CD14-positive monocyte (primary cell): ENCODE data around the gene MAP2K5. TPM values are rescaled to one million over a fixed set of nuclear protein-coding genes. Genes with fewer than 3 reads are reported as not detected.

Experiments used
- DNase-seq, 3 donors: peaks; one replicate each; pipeline ENCODE4 v3.0.0-alpha.2; 2011 to 2022
- H2AFZ ChIP-seq: 2 replicates; pipeline ENCODE4 v1.6.0; 2012; ENCODE audit warnings: mild to moderate bottlenecking, low read depth, low read length, inconsistent platforms; ENCODE audit not compliant: insufficient read depth, poor library complexity, severe bottlenecking
- H3K27ac ChIP-seq, 2 donors: 1 replicate in 1 of 2; 2 replicates in 1 of 2; pipeline ENCODE4 v1.5.1; 2012 to 2013; ENCODE audit warnings: low read length in 2 of 2, control low read depth in 1 of 2, inconsistent platforms in 1 of 2, low read depth in 1 of 2, mild to moderate bottlenecking in 1 of 2
- H3K27me3 ChIP-seq, 2 donors: one replicate each; pipeline versions ENCODE4 v1.6.0 to v1.6.1; 2011 to 2013; ENCODE audit warnings: low read length in 2 of 2; ENCODE audit not compliant: control insufficient read depth in 2 of 2, insufficient read depth in 2 of 2
- H3K36me3 ChIP-seq, 2 donors: replicated peaks in 1 of 2; 1 replicate in 1 of 2; 2 replicates in 1 of 2; pipeline versions ENCODE4 v1.5.1 to v1.6.1; 2012 to 2013; ENCODE audit warnings: low read length in 2 of 2, control low read depth in 1 of 2, inconsistent platforms in 1 of 2, mild to moderate bottlenecking in 1 of 2; ENCODE audit not compliant: insufficient read depth in 2 of 2, control insufficient read depth in 1 of 2
- H3K4me1 ChIP-seq, 2 donors: 1 replicate in 1 of 2; 2 replicates in 1 of 2; pipeline versions ENCODE4 v1.5.1 to v1.6.1; 2012 to 2013; ENCODE audit warnings: low read length in 2 of 2, control low read depth in 1 of 2, inconsistent platforms in 1 of 2, mild to moderate bottlenecking in 1 of 2, moderate library complexity in 1 of 2; ENCODE audit not compliant: insufficient read depth in 2 of 2, control insufficient read depth in 1 of 2
- H3K4me2 ChIP-seq: replicated peaks from 2 replicates; pipeline ENCODE3; 2012; ENCODE audit warnings: low read length, moderate library complexity, mild to moderate bottlenecking; ENCODE audit not compliant: poor library complexity, severe bottlenecking; ENCODE audit errors: extremely low read depth
- H3K4me3 ChIP-seq, 3 experiments: fragments of 200-600 bp in 1 of 3; sonication (generic) in 1 of 3; replicated peaks in 1 of 3; 1 replicate in 2 of 3; 2 replicates in 1 of 3; pipeline ENCODE4 v1.5.1; 2011 to 2013; ENCODE audit warnings: low read length in 3 of 3, mild to moderate bottlenecking in 3 of 3, control low read depth in 2 of 3, low read depth in 2 of 3, inconsistent platforms in 1 of 3, moderate library complexity in 1 of 3
- H3K79me2 ChIP-seq: 2 replicates; pipeline ENCODE4 v1.6.0; 2012; ENCODE audit warnings: mild to moderate bottlenecking, control low read depth, inconsistent platforms, low read length, moderate library complexity; ENCODE audit not compliant: insufficient read depth
- H3K9ac ChIP-seq: 2 replicates; pipeline ENCODE4 v1.6.0; 2017; ENCODE audit warnings: low read length, mild to moderate bottlenecking; ENCODE audit not compliant: insufficient read depth, poor library complexity, severe bottlenecking
- H3K9me3 ChIP-seq, 2 donors: replicated peaks in 1 of 2; 1 replicate in 1 of 2; 2 replicates in 1 of 2; pipeline versions ENCODE4 v1.5.1 to v1.6.1; 2012 to 2013; ENCODE audit warnings: low read length in 2 of 2, control low read depth in 1 of 2; ENCODE audit not compliant: control insufficient read depth in 1 of 2, insufficient read depth in 1 of 2
- H4K20me1 ChIP-seq: 2 replicates; pipeline ENCODE4 v1.6.0; 2012; ENCODE audit warnings: mild to moderate bottlenecking, low read length, control low read depth, moderate library complexity; ENCODE audit not compliant: insufficient read depth
- H3K27ac Mint-ChIP-seq, 7 donors: one replicate each; pipeline ENCODE4 v1.8.0; 2020; ENCODE audit warnings: mild to moderate bottlenecking in 7 of 7, mixed read lengths in 7 of 7, moderate library complexity in 6 of 7, inconsistent platforms in 2 of 7
- H3K27me3 Mint-ChIP-seq, 3 donors: one replicate each; pipeline ENCODE4 v1.8.0; 2021 to 2022; ENCODE audit warnings: low read depth in 3 of 3, mild to moderate bottlenecking in 3 of 3, mixed read lengths in 3 of 3, moderate library complexity in 3 of 3, inconsistent platforms in 1 of 3
- H3K36me3 Mint-ChIP-seq, 2 donors: one replicate each; pipeline ENCODE4 v1.8.0; 2020; ENCODE audit warnings: mixed read lengths in 2 of 2, inconsistent platforms in 1 of 2, mild to moderate bottlenecking in 1 of 2
- H3K4me1 Mint-ChIP-seq: one replicate; pipeline ENCODE4 v1.8.0; 2020; ENCODE audit warnings: mild to moderate bottlenecking, mixed read lengths
- H3K4me3 Mint-ChIP-seq, 2 donors: one replicate each; pipeline ENCODE4 v1.8.0; 2020; ENCODE audit warnings: mild to moderate bottlenecking in 2 of 2, mixed read lengths in 2 of 2, moderate library complexity in 1 of 2
- H3K9me3 Mint-ChIP-seq, 7 donors: one replicate each; pipeline ENCODE4 v1.8.0; 2020 to 2022; ENCODE audit warnings: mixed read lengths in 7 of 7, mild to moderate bottlenecking in 6 of 7, moderate library complexity in 6 of 7, inconsistent platforms in 2 of 7
- CTCF ChIP-seq: fragments of 200-600 bp; IDR thresholded peaks from one replicate; pipeline ENCODE4 v1.8.0; 2022; ENCODE audit warnings: antibody characterized with exemption, mild to moderate bottlenecking
- WGBS: methylation state at CpG from one replicate; pipeline ENCODE4 v1.1.5; 2013; ENCODE audit warnings: missing lambda C conversion rate; ENCODE audit not compliant: insufficient coverage; 5-methylcytosine and 5-hydroxymethylcytosine counted together
- intact Hi-C, 2 donors: fragments of 100-400 bp; cut with micrococcal nuclease; formaldehyde crosslinking; loops; one replicate each; pipeline versions ENCODE4 v1.15.0 to v1.15.1; 2023
- polyA plus RNA-seq, 3 donors: library from polyadenylated mRNA; depleted of rRNA in 1 of 3; unstranded in 2 of 3; stranded (reverse) in 1 of 3; fragments of 300-500 nt in 2 of 3; fragments of >200 nt in 1 of 3; fragmentation: Illumina TruSeq in 2 of 3; gene quantifications; 1 replicate in 2 of 3; 2 replicates in 1 of 3; pipeline ENCODE4 v1.2.3, GENCODE V29; 2012 to 2021

Gene MAP2K5
- polyA plus RNA-seq, 3 donors: 10.2 to 11.3 (median 10.6) TPM

- H4K20me1 ChIP-seq: no peaks in the 10 kb centered on the region
- H3K36me3 ChIP-seq: peaks cover 0 to 6% of the 10 kb centered on the region in 2 donors
- H3K27me3 ChIP-seq: no peaks in the 10 kb centered on the region
- no peak overlapping the region for H3K4me2 ChIP-seq
- Mint-ChIP-seq H3K36me3 (peaks cover 32 to 35% of the 10 kb centered on the region in 2 donors), H3K27ac (peak overlapping the region in 1 of 7 donors; percentile 9), H3K9me3 (no peaks in the 10 kb centered on the region), H3K4me1 (peaks cover 20% of the 10 kb centered on the region), H3K27me3 (no peaks in the 10 kb centered on the region), H3K4me3 (no peak overlapping the region)
- intact Hi-C loops: no loop called here
- no peak overlapping the region for H3K27ac ChIP-seq
- H3K4me1 ChIP-seq: peaks cover 8 to 14% of the 10 kb centered on the region in 2 donors
- no peak overlapping the region for H3K9ac ChIP-seq
- TF ChIP-seq CTCF: no peak
- no peaks in the 10 kb centered on the region for H3K9me3 ChIP-seq
- no peak overlapping the region for H2AFZ ChIP-seq
- H3K79me2 ChIP-seq: no peaks in the 10 kb centered on the region
- no CpG with 5 or more reads among the region's 4 CpGs for WGBS
- no peak overlapping the region for H3K4me3 ChIP-seq
- DNase-seq: no peak
These were observed 244.1 kb downstream of the MAP2K5 start for GRCh38 chr15:67786646-67787045.

DNA sequence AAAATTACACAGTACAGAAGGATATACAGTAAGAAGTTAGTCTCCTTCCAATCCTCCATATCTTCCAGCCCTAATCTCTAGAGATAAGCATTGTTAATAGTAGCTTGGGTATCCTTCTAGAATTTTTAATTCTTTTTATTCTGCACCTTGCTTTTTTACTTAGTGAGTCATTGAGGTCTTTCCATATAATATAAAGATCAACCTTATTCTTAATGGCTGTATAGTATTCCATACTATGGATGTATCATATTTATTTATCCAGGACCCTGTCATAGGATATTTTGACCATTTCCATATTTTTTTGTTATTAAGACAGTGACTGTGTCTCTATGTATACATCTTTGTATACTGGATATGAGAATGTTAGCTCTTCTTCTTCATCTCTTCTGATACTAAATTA, 246.5 kb downstream of the MAP2K5 start:
- Histone ChIP-seq H3K27me3 (no peaks in the 10 kb centered on the region), H4K20me1 (no peaks in the 10 kb centered on the region), H3K79me2 (no peaks in the 10 kb centered on the region), H3K9me3 (no peaks in the 10 kb centered on the region), H2AFZ (no peak overlapping the region), H3K36me3 (peaks cover 0 to 8% of the 10 kb centered on the region in 2 donors), H3K4me2 (no peak overlapping the region), H3K4me1 (peaks cover 5 to 8% of the 10 kb centered on the region in 2 donors), H3K9ac (no peak overlapping the region), H3K27ac (no peak overlapping the region), H3K4me3 (no peak overlapping the region)
- H3K27ac Mint-ChIP-seq: no peak overlapping the region
- no peak for DNase-seq
- H3K27me3 Mint-ChIP-seq: no peaks in the 10 kb centered on the region
- H3K36me3 Mint-ChIP-seq: peaks cover 30 to 33% of the 10 kb centered on the region in 2 donors
- intact Hi-C loops: no loop called here
- H3K4me1 Mint-ChIP-seq: peaks cover 11% of the 10 kb centered on the region
- H3K9me3 Mint-ChIP-seq: no peaks in the 10 kb centered on the region
- no peak overlapping the region for H3K4me3 Mint-ChIP-seq
- no peak for TF ChIP-seq CTCF
